ENCODE measurements around the gene SRSF9.
"Not testable (repeated sequence)": the region's sequence is repeated elsewhere in the genome, so short reads cannot be mapped to it uniquely, and the experiment has no call there.

SRSF9 gene

GRCh38 chr12:120481022-120481767 lies 11.6 kb upstream of the SRSF9 start:
- no peak for DNase-seq

- DNase-seq: no peak
Observed at GRCh38 chr12:120480211-120480610, 10.7 kb upstream of the SRSF9 start.

DNA sequence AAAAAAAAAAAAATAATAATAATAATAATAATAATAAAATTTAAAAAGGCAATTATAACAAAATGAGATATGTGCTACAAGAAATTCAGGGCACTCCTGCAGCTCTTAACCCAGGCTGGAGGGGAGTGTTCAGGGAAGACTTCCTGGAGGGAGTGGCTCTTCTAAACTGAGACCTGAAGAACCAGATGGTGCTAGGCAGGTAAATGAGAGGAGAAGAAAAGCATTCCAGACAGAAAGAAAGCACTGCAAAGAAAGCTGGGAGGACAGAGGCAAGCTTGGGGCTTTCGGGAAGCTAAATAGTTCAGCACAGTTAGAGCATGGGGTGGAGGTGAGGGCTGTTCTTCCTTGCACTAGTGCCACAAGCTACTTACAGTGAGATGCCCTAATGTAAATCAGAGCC lies 9.9 kb upstream of the SRSF9 start:
- DNase-seq: no peak

DNA sequence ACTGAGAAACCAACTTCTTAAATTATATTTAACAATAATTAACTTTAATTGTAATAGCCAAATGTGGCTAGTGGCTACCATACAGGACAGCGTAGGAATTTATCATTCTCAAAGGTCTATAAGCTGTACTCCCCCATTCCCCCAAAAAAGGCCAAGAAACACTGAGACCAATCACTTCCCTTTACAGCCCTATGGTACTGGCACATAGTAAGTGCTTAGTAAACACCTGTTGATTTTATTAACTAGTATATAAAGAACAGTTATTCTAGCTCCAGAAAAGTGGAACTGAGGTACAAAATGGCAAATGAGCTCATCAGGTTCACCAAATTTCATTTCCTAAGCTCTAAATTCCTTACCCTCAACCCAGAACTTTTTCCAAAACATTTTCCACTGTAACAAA lies 6.1 kb upstream of the SRSF9 start:
- DNase-seq: no peak

DNA sequence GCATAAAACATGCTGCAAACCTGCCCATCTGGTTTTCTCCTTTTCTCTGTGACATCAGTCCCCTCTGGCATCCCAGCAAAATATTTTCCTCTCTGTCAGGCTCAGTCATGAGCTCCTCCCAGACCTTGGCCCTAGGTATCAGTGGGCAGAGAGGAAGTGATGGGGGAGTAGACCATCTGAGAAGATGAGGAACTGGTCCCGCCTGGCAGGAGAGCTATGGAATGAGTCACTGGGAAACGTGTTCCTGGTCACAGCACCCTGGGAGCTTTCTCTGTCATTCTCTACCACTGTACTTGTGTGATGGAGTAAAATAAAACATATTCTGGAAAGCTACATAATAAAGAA lies 5.0 kb upstream of the SRSF9 start:
- DNase-seq: no peak

GRCh38 chr12:120473807-120474615 lies 4.5 kb upstream of the SRSF9 start:
- DNase-seq: no peak

GRCh38 chr12:120472521-120472920 lies 3.0 kb upstream of the SRSF9 start:
- DNase-seq: no peak

DNA sequence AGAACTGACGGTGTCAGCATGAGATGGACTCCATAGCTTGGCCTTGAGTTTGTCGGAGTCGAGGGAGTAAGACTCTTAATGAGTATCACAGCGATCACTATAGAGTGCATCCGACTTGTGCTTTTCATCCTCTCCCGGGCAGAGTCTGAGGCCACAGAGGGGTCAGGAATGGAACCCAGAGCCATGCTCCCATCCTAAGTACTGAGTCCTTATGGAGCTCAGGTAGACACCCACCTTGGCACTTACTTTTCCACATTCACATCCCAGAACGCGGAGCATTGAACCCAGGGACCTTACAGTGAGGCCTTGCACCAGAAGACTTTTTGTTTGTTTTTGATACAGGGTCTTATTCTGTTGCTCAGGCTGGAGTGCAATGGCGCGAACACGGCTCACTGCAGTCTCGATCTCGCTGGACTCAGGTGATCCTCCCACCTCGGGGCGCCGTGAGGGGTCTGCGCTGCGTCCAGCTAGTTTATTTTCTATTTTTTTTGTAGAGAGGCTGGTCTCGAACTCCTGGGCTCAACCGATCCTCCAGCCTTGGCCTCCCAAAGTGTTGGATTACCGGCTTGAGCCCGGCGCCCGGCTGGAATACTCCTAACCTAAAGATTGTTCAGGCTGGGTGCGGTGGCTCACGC lies 719 bp upstream of the SRSF9 start:
- DNase-seq: no peak

- no peak for DNase-seq
Observed at GRCh38 chr12:120468821-120469449, 613 bp downstream of the SRSF9 start.

DNA sequence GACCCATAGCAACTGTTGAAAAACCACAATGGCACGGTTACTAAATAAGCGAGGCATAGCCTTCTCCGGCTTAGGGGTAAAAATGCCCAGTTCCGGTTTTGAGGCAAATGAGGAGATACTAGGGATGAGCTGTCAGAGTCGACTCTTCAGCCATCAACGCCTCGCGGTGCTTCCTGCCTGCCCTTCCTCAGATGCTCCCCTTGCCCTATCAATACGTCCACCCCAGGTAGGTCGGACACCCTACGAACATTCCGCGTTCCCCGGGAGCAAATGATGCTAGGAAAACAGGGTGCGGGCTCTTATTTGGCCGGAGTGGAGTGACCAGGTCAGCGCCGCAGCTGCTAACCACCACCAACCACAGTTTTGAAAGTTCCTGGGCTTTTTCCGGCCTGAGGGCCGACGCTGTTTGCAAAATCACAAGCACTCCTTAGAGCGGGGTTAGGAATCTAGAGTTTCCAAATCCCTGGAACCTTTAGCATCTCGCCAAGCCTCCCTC lies 1.2 kb downstream of the SRSF9 start:
- DNase-seq: peak; percentile 68

DNA sequence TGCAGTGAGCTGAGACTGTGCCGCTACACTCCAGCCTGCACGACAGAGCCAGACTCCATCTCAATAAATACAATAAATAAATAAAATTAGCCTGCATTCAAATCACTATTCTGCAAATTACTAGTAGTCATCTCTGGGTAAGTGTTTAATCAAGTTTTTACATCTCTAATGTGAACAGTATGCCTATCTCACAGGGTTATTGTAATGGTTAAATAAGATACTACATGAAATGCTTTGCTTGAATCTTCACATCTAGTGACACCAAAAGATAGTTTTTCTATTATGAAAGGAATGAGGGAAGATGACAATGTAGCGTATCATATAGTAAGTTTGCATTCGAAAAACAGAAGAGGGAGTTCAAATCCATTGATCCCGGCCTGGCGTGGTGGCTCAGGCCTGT lies 2.1 kb downstream of the SRSF9 start:
- no peak for DNase-seq

- peak; percentile 64 for DNase-seq
Observed at GRCh38 chr12:120466560-120467315, 2.8 kb downstream of the SRSF9 start.

DNA sequence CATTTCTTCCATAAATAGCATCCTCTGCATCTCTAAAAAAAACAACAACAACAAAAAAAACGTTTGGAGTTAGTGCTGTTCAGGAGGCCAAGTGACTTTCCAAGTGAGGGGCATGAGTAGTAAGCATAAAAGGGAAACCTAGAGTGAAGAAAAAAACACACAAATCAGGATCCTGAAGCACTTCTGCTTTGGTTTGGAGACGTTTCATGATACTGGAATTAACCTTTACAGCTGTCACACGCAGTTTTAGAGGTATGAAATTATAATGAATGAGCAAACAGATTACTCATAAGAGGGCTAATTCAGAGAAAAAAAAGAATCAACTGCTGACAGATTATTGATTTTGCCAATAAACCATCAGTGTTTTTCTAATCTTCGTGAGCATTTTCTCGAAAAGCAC lies 3.8 kb downstream of the SRSF9 start:
- no peak for DNase-seq

DNA sequence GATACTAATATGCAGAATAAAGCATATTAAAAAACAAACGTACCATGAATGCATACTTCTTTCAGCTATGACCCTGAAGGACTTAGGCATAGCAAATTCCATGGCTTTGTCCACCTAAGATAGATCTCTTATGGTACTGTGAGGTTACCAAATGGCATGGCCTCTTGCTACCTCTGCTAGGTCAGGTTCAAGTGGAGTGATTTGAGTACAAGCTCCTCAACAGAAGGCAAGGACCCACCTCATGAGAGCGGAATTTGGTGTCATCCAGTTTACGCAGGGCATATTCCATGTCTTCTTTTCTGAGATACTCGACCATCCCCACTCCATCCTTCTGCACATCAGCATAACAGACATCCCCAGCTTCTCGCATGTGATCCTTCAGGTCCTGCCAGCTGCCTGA lies 5.8 kb downstream of the SRSF9 start:
- no peak for DNase-seq

- no peak for DNase-seq
Observed at GRCh38 chr12:120462099-120462640, 7.4 kb downstream of the SRSF9 start.

DNA sequence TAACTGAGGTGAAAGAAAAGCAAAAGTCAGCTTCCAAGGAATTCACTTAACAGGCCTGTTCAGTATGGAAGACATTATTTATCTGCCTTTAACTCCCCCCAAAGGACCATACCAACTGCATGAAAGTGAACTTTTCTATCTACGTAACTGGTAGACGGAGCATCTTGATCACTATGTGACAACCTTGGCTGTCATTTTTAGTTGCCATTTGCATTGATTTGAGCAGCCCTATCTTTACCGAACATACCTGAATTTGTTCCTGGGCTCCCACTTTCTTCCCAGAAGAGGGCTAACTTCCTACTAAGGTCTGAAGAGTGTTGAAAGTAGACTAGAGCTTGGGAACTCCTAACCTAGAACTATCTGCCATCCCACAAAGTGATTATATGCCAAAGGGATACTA lies 9.4 kb downstream of the SRSF9 start:
- no peak for DNase-seq

DNA sequence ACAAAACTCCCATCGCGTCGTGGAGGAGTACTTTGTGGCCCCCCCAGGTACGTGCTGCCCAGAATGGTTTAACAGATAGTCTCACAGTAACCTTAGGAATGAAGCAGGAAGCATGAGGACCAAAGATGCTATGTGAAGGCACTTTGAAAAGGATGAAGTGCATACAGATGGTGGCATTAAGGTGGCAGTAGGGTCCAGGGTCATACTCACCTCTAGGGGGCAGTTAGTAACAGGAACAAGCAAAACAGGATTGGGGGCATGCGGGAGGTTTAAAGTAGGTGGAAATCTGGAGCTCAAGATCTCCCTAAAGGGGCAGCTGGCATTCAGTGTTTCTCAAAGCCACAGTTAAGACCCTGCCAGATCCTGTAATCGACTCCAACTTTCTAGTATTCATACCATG lies 12.4 kb downstream of the SRSF9 start:
- DNase-seq: no peak

GRCh38 chr12:120455302-120455701 lies 14.2 kb downstream of the SRSF9 start:
- no peak for DNase-seq

DNA sequence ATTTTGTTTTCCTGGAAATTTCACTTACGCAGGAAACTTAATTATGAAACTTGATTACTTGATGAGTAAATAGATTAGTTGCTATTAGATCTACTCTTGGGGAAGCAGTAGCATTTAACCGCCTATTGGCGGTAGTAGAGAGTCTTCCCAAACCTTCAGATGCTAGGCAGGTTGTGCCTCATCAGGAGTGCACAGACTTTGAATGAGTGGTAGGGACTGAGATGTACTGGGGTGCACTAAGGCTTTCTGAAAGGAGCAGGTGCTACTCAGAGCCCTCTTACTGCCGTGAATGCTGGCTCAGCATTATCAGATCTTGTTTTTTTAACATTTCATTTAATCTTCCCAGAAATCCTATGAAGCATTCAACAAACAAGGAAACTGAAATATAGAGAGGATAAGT lies 15.6 kb downstream of the SRSF9 start:
- no peak for DNase-seq

GRCh38 chr12:120453060-120453750 lies 16.3 kb downstream of the SRSF9 start:
- no peak for DNase-seq

GRCh38 chr12:120452524-120452923 lies 17.0 kb downstream of the SRSF9 start:
- DNase-seq: not testable (repeated sequence)

DNA sequence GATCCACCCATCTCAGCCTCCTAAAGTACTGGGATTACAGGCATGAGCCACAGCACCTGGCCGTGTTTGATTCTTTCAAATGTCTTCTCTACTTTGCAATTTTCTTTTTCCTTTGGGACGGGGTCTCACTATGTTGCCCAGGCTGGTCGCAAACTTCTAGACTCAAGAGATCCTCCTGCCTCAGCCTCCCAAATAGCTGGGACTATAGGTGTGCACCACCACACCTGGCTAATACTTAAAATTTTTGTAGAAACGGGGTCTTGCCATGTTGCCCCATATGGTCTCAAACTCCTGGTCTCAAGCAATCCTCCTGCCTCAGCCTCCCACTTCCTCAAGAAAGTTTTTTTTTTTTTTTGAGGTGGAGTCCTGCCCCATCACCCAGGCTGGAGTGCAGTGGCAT lies 21.6 kb downstream of the SRSF9 start:
- DNase-seq: no peak

Data from activated CD8-positive, alpha-beta memory T cell treated with anti-CD3 and anti-CD28 coated beads, Interleukin-2, amount 50 U/mL, for 48 hours (primary cell).